GM21515 (cell line): ENCODE results near the gene RAB18.
"Not testable (repeated sequence)": the region's sequence is repeated elsewhere in the genome, so short reads cannot be mapped to it uniquely, and the experiment has no call there.

Experiments used
- ATAC-seq: cut with Tn5 transposase; IDR thresholded peaks from one replicate; pipeline ENCODE4 v1.9.1; 2021; ENCODE audit not compliant: unreplicated experiment

Gene RAB18

DNA sequence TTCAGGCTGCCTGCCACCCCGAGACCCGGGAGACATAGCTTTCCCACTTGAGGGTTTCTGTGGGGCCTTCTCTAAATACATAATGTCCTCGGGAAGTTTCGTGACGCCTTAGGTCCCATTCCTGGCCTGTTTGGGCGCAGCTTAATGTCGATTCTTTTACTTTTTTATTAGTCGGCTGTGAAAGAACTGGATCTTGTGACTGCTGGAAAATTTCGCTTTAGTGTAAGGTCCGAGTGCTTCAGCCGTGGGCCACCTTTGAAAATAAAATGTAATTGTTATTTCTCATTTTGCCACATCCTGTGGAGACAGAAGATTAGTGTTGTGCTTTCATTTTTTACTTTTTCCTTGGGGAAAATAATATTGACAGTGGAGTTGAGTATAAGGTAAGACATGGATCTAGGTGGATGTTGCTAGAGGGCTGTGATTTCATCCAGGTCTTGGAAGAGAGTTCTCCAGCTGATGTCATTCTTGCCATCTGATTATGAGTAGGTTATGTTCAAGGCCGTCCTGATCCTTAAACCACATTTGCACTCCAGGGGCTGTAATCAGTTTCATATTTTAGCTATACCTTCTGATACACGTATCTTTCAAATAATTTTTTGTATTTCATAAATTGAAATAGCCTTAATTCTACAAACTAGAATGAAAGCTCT lies 830 bp downstream of the RAB18 start:
- no peak for ATAC-seq

DNA sequence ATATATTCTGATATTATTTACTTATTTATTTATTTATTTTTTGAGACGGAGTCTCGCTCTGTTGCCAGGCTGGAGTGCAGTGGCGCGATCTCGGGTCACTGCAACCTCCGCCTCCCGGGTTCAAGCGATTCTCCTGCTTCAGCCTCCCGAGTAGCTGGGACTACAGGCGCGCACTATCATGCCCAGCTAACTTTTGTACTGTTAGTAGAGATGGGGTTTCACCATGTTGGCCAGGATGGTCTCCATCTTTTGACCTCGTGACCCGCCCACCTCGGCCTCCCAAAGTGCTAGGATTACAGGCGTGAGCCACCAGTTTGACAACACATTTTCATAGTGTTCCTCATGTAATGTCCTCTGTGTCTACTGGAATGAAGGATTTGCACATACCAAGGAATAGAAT lies 1.4 kb downstream of the RAB18 start:
- ATAC-seq: not testable (repeated sequence)

DNA sequence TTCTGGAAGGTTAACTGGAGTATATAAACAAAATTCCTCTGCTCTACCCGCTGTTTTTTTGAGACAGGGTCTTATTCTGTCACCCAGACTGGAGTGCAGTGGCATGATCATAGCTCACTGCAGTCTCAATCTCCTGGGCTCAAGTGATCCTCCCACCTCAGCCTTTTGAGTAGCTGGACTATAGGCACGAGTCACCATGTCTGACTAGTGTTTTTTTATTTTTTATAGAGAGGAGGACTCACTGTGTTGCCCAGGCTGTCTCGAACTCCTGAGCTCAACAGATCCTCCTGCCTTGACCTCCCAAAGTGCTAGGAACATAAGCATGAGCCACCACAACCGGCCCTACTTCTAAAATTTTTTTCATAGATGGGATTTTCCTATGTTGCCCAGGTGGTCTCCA lies 2.2 kb downstream of the RAB18 start:
- ATAC-seq: no peak

DNA sequence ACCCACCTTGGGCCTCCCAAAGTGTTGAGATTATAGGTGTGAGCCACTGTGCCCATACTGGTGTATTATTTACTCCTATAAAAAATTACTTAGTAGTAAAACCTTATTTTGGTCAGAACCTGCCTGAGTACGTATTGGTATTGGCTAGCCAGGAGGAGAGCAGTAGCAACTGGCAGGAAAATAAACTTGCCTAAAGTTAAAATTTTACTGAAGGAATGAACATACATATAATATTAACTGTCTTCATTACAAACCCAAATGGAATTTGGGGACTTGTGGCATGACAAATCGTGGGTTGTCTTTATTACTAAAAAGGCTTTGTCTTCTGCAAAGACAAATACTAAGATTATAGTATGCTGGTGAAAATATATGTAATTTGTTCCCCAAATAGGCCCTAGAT lies 8.4 kb downstream of the RAB18 start:
- ATAC-seq: no peak

DNA sequence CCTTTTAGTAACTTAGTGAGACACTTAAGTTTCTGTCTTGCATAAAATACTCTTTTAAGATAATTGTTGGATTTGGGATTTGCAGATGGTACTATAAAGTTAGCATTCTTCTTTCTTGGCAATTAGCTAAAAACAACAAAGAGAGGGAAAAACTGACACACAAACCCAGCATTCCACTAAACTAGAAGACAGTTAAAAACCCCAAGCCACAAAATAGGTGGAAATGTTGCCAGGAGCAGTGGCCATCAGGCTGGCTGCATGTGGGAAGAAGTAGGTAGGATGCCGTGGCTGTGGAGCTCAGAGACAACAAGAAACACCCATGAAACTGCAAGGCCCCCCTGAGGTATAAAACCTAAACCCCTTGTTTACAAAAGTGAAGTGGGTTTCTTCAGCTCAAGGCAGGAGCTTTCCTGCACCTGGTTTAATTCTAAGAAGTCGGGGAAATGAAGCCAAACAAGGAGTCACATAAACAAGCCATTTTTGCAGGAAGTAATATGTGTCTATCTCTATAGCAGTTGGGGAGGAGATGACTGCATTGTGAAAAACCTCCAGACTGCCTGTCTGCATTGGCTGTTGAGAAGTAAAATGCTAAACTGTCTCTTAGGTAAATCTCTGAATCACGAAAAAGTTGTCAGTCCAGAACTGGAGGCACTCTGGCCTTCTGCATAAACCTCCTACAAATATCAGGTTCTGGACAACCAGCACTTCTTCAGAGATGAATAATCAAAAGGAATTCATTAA lies 9.5 kb downstream of the RAB18 start:
- no peak for ATAC-seq

DNA sequence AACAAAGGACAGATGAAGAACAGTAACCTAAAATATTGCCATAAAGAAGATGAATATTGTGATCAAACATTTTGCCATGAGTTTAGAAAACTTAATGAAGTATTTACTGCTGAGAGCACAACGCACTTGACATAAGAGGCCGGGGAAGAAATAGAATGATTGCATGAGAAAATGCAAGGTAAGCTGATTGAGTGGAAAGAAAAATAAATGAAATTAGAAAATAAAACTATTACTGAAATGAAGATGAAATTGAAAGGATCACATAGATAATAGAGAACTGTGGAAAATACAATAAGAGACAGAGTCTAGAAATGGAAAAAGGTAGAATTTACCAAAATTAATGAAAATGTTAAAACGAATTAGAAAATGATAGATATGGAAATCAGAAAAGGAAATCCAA lies 10.1 kb downstream of the RAB18 start:
- ATAC-seq: no peak

DNA sequence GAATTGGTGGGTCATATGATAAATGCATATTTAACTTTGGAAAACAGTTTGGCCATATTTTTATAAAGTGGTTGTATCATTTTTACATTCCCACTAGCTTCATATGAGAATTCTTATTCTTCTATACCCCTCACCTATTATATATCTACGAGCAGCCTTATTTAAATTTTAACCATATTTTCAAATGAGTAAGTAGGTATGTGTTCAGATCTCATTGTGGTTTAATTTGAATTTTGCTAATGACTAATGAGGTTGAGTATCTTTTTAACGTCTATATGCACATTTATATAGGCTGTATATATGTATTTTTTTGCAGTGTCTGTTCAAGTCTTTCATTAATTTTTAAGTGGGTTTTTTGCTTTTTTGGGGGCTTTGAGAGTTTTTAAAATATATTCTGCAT lies 14.2 kb downstream of the RAB18 start:
- ATAC-seq: no peak

DNA sequence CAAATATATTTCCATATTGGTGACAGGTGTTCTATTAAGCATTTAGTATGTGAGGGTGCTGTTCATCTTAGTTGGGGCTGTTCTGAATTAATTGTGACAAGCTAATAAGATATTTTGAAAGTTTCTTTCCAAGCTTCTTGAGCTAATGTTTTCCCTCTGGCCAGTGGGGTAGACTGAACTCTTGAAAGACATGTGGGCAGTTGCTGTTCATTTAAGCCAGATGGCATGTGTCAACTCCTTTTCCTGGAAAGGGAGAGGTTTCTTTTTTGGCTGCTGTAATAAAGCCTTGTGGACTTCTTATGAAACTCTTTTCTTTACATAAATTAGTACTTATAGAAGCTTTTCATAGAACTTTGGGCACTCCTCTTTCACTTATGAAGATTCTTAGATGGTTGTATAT lies 21.7 kb downstream of the RAB18 start:
- ATAC-seq: no peak

DNA sequence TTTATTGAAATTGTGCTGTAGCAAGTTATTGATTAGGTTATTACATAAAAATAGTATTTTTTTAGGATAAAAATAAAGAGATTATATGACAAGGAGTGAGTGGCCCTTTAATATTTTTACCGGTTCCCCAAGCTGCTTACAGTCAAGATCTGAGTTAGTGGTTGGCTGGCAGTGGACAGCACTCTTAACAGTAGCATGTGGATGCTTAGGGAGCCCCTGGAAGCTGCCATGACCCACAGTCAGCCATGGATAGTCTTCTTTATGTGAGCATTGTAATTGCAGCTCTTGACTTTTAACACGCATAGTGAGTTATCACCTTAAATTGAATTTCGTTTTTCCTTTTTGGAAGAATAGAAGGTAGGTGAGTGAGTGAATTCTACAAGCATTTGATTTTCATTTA lies 22.1 kb downstream of the RAB18 start:
- ATAC-seq: no peak

DNA sequence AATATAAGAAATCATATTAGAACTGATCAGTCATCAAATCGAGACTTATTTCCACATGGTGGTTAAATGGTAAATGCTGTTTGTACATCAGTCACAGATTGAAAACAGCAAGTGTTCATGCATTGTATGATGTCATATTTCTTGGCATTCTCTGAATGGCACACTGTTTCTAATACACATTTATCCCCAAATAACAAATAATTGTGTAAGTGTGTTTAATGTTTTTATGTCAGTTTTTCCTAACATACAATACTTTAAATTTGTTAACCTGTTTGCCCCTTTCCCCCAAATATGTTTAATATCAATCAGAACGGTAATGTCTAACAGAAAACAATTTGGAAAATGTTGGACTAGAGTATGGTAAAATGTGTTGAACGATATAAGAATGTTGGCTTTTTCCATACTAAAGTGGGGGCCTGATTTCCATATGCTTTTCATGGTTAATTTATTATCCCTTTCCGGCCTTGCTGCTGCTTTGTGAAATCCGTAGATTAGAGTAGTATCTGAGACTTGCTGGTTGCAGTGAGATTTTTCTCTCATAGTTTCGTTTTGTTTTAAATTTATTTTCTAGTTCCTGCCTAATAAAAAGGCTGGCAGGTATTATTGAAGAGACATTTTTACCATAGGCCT lies 23.7 kb downstream of the RAB18 start:
- no peak for ATAC-seq

DNA sequence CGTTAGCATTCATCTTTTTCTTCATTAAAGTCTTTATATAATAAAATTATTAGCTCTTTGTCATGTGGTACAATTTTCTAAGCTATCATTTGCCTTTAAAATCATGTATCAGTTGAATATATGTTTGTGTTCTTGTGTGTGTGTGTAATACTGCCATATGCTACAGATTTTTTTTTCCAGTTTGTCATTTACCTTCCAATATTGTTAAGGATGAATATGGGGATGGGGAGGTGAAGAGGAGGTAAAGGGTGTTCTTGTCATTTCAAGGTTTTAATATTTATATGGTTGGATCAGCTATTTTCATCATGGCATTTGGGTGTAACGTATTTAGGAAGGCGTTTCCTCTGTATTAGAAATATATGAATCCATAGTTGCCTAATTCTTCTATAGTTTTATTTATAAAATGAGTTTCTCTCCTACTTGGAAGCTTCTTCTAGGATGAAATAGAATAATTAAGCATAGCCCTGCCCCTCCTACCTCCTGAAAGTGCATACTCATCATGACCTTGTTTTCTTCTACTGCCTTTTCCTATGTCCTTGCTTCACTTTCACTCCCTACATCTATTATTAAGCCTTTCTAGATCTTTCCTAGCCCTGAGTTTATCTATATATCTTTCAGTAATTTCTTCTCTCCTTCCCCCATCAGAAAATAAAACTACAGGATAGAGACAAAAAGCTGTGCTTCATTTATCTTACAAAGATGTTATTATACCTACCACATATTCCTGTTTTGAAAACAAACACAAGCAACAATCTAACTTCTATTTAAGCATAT lies 25.1 kb downstream of the RAB18 start:
- no peak for ATAC-seq

DNA sequence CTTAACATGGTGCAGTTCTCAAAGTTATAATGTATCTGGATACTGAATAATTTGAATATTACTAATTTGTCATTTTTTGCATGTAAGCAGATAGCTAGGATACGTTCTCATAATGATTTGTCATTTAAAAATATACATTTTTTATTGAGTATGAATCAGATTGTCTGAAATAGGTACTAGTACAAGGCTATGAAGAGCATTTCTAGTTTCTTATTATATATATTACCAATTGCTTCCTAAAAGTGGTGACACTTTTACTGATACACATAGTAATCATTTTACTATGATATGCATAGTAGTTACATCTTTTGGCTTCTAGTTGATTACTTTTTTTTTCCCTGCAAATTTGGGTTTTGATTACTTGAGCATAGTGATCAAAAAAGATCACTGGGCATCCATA lies 26.4 kb downstream of the RAB18 start:
- ATAC-seq: no peak

DNA sequence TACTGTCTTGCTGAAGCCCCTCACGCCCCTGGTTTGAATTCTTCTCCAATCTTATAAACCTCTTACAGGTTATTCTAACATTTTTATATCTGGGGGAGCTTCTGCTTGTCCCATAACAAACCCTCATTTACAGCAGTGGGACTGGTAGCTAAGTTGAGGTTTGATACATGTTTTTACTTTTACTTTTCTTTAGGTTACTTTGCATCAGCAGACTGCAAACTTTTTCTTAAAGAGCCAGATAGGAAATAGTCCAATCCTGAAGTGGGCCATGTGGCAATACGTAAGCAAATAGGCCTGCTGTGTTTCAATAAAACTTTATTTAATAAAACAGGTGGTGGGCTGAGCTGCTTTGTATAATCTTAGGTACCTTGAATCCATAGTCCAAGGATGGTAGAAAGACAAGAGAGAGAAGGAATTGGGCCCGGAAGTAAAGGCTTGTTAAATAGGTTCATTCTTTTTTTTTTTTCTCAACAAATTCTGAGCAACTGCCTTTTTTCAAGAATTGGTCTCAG lies 27.3 kb downstream of the RAB18 start:
- no peak for ATAC-seq

DNA sequence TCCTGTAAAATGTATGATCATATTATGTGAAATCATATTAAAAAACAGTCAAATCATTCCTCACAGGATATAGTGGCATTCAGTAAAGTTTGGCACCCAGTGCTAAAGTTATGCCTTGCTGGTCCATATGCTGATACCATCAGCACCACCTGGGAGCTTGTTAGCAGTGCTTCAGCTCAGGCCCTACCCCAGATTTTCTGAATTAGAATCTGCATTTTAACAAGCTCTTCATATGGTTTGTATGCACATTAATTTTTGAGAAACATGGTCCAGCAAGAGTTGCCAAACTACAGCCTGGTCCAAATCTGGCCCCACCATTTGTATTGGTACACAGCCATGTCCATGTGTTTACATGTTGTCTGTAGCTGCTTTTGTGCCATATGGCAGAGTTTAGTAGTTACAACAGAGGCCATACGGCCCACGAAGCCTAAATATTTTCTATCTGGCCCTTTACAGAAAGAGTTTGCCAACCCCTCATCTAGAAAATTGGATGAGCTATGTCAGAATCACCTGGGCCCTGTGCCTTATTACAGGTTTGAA lies 30.1 kb downstream of the RAB18 start:
- no peak for ATAC-seq

DNA sequence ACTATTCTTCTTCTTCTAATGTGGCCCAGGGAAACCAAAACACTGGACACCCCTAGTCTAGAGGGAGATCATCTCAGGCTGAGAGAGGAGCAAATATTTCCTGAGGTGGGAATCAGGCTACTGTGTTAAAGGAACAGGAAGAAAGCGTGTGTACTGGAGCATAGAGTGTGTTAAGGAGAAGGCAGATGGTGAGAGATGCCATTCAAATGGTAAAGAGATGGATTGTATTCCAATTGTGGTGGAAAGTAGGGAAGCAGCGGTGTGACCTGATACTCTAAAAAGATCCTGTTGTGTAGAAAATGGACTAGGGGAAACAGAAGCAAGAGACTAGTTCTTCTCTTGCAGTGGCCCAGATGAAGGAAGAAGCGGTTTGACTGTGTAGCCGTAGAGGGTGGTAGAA lies 31.2 kb downstream of the RAB18 start:
- ATAC-seq: no peak

DNA sequence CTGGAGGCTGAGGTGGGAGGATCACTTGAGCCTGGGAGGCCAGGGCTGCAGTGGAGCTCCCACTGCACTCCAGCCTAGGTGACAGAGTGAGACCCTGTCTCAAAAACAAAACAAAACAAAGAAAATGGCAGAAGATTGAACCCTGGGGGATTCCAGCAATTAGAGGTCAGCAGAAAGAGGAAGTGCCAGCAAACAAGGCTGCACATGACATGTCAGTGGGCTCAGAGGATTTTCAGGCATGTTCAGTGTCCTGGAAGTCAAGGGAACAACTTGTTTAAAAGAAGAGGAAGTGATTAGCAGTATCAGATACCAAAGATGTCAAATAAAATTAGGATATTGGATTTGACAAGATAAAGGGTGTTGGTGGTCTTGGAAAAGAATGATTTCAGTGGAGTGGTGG lies 32.3 kb downstream of the RAB18 start:
- no peak for ATAC-seq

DNA sequence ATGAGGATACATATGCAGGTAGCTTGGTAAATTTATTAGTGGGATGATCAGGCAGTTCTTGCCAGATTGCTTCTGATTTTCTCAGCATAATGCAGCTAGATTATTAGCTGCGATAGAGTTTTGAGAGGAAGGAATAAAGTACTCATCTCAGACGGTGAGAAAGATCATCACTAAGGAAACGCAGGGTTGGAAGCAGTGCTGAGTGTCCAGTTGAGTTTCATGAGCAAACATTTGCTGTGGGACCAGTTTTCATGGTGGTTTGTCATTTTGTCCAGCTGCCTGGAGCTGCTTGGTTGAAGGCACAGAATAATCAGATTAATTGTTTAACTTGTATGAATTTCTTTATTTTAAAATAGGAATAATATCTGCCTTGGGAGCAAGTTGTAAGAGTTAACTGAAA lies 33.1 kb downstream of the RAB18 start:
- no peak for ATAC-seq

DNA sequence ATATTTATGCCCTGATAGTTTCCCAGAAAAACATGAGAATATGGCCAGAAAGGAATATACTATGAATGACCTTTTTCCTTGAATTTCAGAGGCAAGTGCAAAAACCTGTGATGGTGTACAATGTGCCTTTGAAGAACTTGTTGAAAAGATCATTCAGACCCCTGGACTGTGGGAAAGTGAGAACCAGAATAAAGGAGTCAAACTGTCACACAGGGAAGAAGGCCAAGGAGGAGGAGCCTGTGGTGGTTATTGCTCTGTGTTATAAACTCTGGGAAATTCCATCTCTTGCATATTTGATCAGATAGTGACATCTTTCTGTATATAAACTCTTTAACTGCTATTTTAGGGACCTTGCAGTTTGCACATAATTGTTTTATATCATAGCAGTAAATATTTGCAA lies 33.7 kb downstream of the RAB18 start:
- ATAC-seq: no peak

DNA sequence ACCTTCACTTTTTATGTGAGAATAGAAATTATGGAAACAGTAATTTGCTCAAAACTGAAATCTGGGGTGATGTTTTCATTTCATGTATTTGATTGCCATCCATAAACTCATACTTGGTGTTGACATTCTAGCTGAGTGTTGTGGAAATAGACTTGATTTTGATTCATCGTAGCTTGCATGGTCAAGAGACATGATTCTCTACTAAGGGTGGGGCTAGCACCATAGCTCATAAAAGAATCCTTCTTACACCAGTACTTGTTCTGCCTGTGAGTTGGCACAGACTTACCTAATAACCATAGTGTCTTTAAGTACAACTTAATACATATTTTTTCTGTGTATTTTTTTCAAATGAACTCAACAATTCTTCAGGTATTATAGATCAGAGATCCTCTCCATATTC lies 36.6 kb downstream of the RAB18 start:
- ATAC-seq: no peak

DNA sequence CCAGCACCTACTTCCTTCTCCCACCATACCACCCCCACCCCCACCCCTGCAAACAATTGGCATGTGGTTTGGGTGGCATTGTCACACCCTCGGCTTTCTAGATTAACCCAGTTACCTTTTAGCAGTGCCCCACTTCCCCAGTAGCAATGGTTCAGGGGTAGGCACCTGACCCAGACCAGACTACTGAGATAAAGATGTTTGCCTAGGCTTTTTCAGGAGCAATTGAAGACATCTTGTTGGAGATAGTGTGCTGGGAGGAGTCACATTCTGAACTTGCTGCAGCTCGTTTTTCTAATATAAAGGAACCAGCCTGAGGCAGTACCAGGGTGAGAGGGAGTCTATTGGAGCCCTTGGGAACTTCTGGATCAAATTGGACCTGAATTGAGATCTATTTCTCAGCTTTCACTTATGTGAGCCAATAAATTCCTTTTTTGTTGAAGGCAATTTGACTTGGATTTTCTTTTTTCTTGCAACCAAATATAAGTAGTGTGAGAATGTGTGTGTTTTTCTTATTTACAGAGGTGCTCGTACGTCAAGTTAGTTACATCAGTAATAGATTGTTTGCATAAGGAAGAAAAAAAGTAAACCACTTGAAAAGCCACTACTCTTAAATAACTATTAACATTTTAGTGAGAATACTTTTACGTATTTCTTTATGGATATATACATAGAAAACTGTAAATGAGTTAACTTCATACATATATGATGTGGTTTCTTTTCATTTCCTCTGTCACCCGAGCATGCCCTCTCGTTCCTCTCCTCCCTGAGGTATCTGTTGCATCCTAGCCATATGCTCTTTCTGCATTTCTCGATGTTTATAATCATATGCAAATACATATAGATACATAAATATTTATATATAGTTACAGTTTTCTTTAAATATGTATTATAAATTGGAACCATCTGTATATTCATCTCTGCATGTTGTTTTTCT lies 38.0 kb downstream of the RAB18 start:
- ATAC-seq: no peak
